KMS-11 (cell line): ENCODE results near the gene ZNF784.

Experiments
- H2AFZ ChIP-seq: fragments of 200-600 bp; sonication (generic); 2 replicates; pipeline ENCODE4 v1.6.1; 2016; ENCODE audit warnings: antibody characterized with exemption, mixed run types, low read depth
- H3K27ac ChIP-seq: fragments of 200-600 bp; sonication (generic); 2 replicates; pipeline ENCODE4 v1.6.1; 2016; ENCODE audit warnings: mild to moderate bottlenecking, mixed run types
- H3K27me3 ChIP-seq: fragments of 200-600 bp; sonication (generic); 2 replicates; pipeline ENCODE4 v1.6.1; 2017; ENCODE audit warnings: mild to moderate bottlenecking, low read depth, mixed run types, moderate library complexity; ENCODE audit not compliant: insufficient read depth
- H3K36me3 ChIP-seq: fragments of 200-600 bp; sonication (generic); 2 replicates; pipeline ENCODE4 v1.6.1; 2017; ENCODE audit warnings: mild to moderate bottlenecking, mixed run types; ENCODE audit not compliant: insufficient read depth
- H3K4me1 ChIP-seq: fragments of 200-600 bp; sonication (generic); 2 replicates; pipeline ENCODE4 v1.6.1; 2016; ENCODE audit warnings: mild to moderate bottlenecking, low read depth, mixed run types; ENCODE audit not compliant: poor library complexity, severe bottlenecking
- H3K4me2 ChIP-seq: fragments of 200-600 bp; sonication (generic); 2 replicates; pipeline ENCODE4 v1.7.0; 2016; ENCODE audit warnings: mild to moderate bottlenecking, mixed run types
- H3K4me3 ChIP-seq: fragments of 200-600 bp; sonication (generic); IDR thresholded peaks from 2 replicates; pipeline ENCODE4 v1.6.1; 2017; ENCODE audit warnings: low read depth, low read length, mixed read lengths; ENCODE audit not compliant: insufficient read depth
- H3K79me2 ChIP-seq: fragments of 200-600 bp; sonication (generic); 2 replicates; pipeline ENCODE4 v1.6.1; 2016; ENCODE audit warnings: low read depth, mixed run types; ENCODE audit not compliant: insufficient read depth
- H3K9ac ChIP-seq: fragments of 200-600 bp; sonication (generic); 2 replicates; pipeline ENCODE4 v1.6.1; 2016; ENCODE audit warnings: mild to moderate bottlenecking, mixed run types
- H4K20me1 ChIP-seq: fragments of 200-600 bp; sonication (generic); 2 replicates; pipeline ENCODE4 v1.6.1; 2016; ENCODE audit warnings: mild to moderate bottlenecking, mixed run types; ENCODE audit not compliant: insufficient read depth
- TF ChIP-seq, protein P1 (sequence below): fragments of 200-600 bp; sonication (generic); conservative IDR thresholded peaks from 2 replicates; pipeline ENCODE4 v1.6.1; 2017; ENCODE audit warnings: low read depth, mild to moderate bottlenecking, antibody characterized with exemption, low read length, moderate library complexity, mixed read lengths

Gene ZNF784

DNA sequence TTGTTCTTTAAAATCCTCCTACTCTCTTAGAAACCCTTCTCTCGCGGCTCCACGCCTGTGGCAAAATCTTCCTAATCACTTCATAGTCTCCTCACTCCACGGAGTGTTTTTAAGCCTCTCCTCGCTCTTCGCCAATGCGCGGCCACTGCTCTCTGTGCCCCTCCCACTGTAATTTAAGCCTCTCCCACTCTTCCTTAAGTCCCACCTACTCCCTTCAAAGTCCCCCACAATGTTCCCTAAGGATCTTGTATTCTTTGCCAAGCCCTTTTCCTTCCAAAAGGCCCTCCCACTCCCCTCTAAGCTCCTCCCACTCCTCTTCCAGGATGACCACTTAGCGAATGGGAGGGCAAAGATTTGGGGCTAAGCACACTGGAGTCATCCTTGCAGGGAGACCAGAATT lies 26.3 kb downstream of the ZNF784 start:
- H3K4me3 ChIP-seq: no peak overlapping the region
- no peaks in the 10 kb centered on the region for H3K27me3 ChIP-seq
- H2AFZ ChIP-seq: no peak overlapping the region
- no peak overlapping the region for H3K9ac ChIP-seq
- H3K4me2 ChIP-seq: no peak overlapping the region; the same call in 1 of the 2 replicates
- H3K36me3 ChIP-seq: no peaks in the 10 kb centered on the region
- TF ChIP-seq, protein P1, sequence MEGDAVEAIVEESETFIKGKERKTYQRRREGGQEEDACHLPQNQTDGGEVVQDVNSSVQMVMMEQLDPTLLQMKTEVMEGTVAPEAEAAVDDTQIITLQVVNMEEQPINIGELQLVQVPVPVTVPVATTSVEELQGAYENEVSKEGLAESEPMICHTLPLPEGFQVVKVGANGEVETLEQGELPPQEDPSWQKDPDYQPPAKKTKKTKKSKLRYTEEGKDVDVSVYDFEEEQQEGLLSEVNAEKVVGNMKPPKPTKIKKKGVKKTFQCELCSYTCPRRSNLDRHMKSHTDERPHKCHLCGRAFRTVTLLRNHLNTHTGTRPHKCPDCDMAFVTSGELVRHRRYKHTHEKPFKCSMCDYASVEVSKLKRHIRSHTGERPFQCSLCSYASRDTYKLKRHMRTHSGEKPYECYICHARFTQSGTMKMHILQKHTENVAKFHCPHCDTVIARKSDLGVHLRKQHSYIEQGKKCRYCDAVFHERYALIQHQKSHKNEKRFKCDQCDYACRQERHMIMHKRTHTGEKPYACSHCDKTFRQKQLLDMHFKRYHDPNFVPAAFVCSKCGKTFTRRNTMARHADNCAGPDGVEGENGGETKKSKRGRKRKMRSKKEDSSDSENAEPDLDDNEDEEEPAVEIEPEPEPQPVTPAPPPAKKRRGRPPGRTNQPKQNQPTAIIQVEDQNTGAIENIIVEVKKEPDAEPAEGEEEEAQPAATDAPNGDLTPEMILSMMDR: no peak
- H4K20me1 ChIP-seq: no peaks in the 10 kb centered on the region
- H3K27ac ChIP-seq: no peak overlapping the region
- no peaks in the 10 kb centered on the region for H3K4me1 ChIP-seq
- H3K79me2 ChIP-seq: no peaks in the 10 kb centered on the region

DNA sequence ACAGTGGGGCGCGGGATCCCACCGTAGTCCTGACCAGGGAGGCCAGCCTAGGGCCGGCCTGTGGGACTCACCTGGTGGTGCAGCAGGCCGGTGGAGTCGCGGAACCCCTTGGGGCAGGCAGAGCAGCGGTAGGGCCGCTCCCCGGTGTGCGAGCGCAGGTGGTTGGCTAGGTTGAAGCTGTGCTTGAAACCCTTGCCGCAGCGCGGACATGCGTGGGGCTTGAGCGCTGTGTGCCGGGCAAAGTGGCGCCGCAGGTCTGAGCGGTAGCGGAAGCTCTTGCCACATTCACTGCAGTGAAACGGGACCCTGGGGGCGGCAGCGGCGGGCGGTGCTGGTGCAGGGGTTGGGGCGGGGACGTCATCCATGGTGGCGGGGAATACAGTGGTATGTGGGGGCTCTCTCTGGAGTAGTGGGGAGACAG lies 26.9 kb downstream of the ZNF784 start:
- H3K36me3 ChIP-seq: no peaks in the 10 kb centered on the region
- TF ChIP-seq, protein P1: no peak
- H3K27ac ChIP-seq: no peak overlapping the region
- H3K4me3 ChIP-seq: no peak overlapping the region
- no peak overlapping the region for H2AFZ ChIP-seq
- H3K79me2 ChIP-seq: no peaks in the 10 kb centered on the region
- no peak overlapping the region for H3K9ac ChIP-seq
- no peaks in the 10 kb centered on the region for H3K4me1 ChIP-seq
- no peaks in the 10 kb centered on the region for H4K20me1 ChIP-seq
- H3K27me3 ChIP-seq: no peaks in the 10 kb centered on the region
- H3K4me2 ChIP-seq: no peak overlapping the region

DNA sequence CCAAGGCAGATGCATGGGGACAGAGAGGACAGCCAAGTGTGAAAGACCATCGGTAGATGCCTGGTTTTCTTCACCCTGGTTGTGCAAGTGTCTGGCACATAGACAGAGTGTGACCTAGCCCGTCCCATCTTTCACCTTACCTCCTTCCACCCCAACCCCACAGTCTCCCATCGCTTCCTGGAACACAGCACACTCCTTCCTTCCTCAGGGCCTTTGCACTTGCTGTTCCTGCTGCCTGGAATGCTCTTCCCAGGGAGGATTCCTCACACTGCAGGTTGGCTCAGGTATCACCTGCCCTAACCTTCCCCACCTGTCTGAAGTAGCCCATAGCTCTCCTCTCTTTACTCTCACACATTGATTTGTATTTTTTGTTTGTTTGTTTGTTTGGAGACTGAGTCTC lies 28.1 kb downstream of the ZNF784 start:
- H3K4me3 ChIP-seq: no peak overlapping the region
- no peak overlapping the region for H3K4me2 ChIP-seq
- no peaks in the 10 kb centered on the region for H3K79me2 ChIP-seq
- H3K36me3 ChIP-seq: no peaks in the 10 kb centered on the region
- no peak overlapping the region for H3K27ac ChIP-seq
- H3K4me1 ChIP-seq: no peaks in the 10 kb centered on the region
- no peak overlapping the region for H2AFZ ChIP-seq
- TF ChIP-seq, protein P1: no peak
- no peak overlapping the region for H3K9ac ChIP-seq
- H3K27me3 ChIP-seq: no peaks in the 10 kb centered on the region
- H4K20me1 ChIP-seq: no peaks in the 10 kb centered on the region

DNA sequence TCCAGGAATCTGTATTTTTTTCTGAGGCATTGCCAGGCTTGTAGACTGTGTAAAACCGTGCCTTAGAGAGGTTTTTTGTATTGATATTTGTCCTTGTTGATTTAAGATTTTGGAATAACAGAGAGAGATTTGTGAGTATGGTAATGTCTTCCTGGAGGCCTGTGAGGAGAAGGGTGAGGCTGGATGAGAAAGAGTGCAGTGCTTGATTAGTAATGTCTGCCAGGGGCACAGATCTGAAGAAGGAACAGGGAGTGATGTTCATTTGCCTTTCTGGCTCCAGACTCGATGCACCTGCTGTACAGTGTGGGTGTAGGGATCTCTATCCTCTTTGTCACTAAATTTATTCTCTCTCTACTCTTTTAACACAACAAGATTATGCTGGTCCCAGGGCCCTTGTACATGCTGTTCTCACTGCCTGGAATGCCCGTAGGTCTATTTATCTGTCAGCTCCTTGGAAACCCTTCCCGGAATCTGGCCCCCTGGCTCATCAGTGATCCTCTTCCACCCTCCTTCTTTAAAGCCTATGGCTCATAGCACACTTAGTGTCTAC lies 29.3 kb downstream of the ZNF784 start:
- H3K36me3 ChIP-seq: no peaks in the 10 kb centered on the region
- H3K27me3 ChIP-seq: no peaks in the 10 kb centered on the region
- no peak overlapping the region for H3K4me3 ChIP-seq
- H3K4me2 ChIP-seq: no peak overlapping the region
- H3K9ac ChIP-seq: no peak overlapping the region
- TF ChIP-seq, protein P1: no peak
- no peak overlapping the region for H3K27ac ChIP-seq
- H3K4me1 ChIP-seq: no peaks in the 10 kb centered on the region
- H3K79me2 ChIP-seq: no peaks in the 10 kb centered on the region
- H4K20me1 ChIP-seq: no peaks in the 10 kb centered on the region
- no peak overlapping the region for H2AFZ ChIP-seq
